ENCODE measurements around the gene AHCYL2. TPM values are rescaled to one million over a fixed set of nuclear protein-coding genes. Genes with fewer than 3 reads are reported as not detected.

The AHCYL2 gene
- total RNA-seq, 1 experiment from 2014 or later: 23.2 TPM

DNA sequence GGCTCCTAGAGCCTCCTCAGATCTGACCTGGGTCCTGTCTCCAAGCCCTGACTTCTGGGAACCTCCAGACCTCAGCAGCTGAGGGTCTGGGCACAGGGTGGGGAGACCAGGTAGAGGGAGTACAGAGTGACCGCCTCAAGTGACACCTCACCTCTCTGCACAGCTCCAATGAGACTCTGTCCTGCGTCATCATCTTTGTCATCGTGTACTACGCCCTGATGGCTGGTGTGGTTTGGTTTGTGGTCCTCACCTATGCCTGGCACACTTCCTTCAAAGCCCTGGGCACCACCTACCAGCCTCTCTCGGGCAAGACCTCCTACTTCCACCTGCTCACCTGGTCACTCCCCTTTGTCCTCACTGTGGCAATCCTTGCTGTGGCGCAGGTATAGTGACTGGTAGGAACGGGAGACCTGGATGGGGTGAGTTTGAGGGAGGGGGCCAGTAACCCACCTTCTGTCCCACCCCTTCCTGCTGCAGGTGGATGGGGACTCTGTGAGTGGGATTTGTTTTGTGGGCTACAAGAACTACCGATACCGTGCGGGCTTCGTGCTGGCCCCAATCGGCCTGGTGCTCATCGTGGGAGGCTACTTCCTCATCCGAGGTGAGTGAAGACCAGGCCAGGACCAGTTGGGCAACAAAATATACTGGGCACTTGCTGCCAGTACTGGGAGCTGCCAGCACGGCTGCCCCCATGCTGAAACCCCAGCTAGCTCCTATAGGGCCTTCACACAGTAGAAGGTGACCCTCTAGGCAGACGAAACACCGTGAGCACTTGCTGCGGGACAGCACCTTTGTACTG lies 18.6 kb upstream of the AHCYL2 start:
- H4K20me1 ChIP-seq (ENCODE audit: control insufficient read depth, insufficient read depth, insufficient read length): no peaks in the 10 kb centered on the region
- H2BK5ac ChIP-seq (ENCODE audit: insufficient read length, low read length): no peak overlapping the region
- H3K18ac ChIP-seq (ENCODE audit: insufficient read length, low read depth, low read length): no peak overlapping the region
- no peak overlapping the region for H2AK5ac ChIP-seq (ENCODE audit: insufficient read length, low read length)
- no peaks in the 10 kb centered on the region for H3K79me1 ChIP-seq (ENCODE audit: insufficient read depth, low read depth, low read length, poor library complexity, severe bottlenecking)
- H3K14ac ChIP-seq (ENCODE audit: insufficient read depth, low read length): no peak overlapping the region
- no peak overlapping the region for H3K56ac ChIP-seq (ENCODE audit: insufficient read length, low read depth, low read length)
- H3K9ac ChIP-seq (ENCODE audit: extremely low read depth, insufficient read length, low read length): no peak overlapping the region
- H3K4me1 ChIP-seq (ENCODE audit: insufficient read depth, low read length): no peaks in the 10 kb centered on the region
- no peaks in the 10 kb centered on the region for H3K23me2 ChIP-seq (ENCODE audit: insufficient read length, low read depth, low read length, poor library complexity, severe bottlenecking)
- Mint-ChIP-seq H3K27ac (no peak overlapping the region), H3K9me3 (no peaks in the 10 kb centered on the region; a peak in 1 of 5 replicates), H3K4me1 (peaks cover 0 to 2% of the 10 kb centered on the region in 2 experiments; a peak in 1 of 4 replicates), H3K27me3 (ENCODE audit: low read depth) (no peaks in the 10 kb centered on the region), H3K36me3 (ENCODE audit: insufficient read depth in 1 of 3, low read depth in 3 of 3) (peaks cover 20 to 57% (median 56%) of the 10 kb centered on the region in 3 experiments), H3K4me3 (no peak overlapping the region)
- no peaks in the 10 kb centered on the region for H3K9me3 ChIP-seq (ENCODE audit: control insufficient read depth, low read depth, low read length)
- no peak overlapping the region for H3K4me2 ChIP-seq (ENCODE audit: insufficient read depth, insufficient read length, low read length)
- H3K23ac ChIP-seq (ENCODE audit: insufficient read length, low read depth, low read length): no peak overlapping the region
- H2AFZ ChIP-seq (ENCODE audit: low read length): no peak overlapping the region
- no peak for DNase-seq
- no peak overlapping the region for H2BK15ac ChIP-seq (ENCODE audit: low read depth, low read length)
- no peak overlapping the region for H3K27ac ChIP-seq (ENCODE audit: insufficient read length, low read depth, low read length)
- no CpG with 5 or more reads among the region's 18 CpGs for WGBS (ENCODE audit: extremely low coverage, insufficient read length, low lambda C conversion rate)
- H4K91ac ChIP-seq (ENCODE audit: insufficient read length, low read depth, low read length): no peak overlapping the region
- no peak overlapping the region for H2BK20ac ChIP-seq (ENCODE audit: low read depth, low read length, poor library complexity, severe bottlenecking)
- no peaks in the 10 kb centered on the region for H3K79me2 ChIP-seq (ENCODE audit: insufficient read depth, low read length)
- no peak overlapping the region for H3T11ph ChIP-seq (ENCODE audit: low read length)
- H3K27me3 ChIP-seq (ENCODE audit: insufficient read depth, low read length): no peaks in the 10 kb centered on the region
- H4K5ac ChIP-seq (ENCODE audit: insufficient read length, low read depth, low read length): no peak overlapping the region
- no peak overlapping the region for H2BK12ac ChIP-seq (ENCODE audit: insufficient read length, low read depth, low read length)
- no peak overlapping the region for H3K4ac ChIP-seq (ENCODE audit: low read depth, low read length)
- H2BK120ac ChIP-seq (ENCODE audit: low read depth, low read length, poor library complexity, severe bottlenecking): no peak overlapping the region
- TF ChIP-seq, protein P1, sequence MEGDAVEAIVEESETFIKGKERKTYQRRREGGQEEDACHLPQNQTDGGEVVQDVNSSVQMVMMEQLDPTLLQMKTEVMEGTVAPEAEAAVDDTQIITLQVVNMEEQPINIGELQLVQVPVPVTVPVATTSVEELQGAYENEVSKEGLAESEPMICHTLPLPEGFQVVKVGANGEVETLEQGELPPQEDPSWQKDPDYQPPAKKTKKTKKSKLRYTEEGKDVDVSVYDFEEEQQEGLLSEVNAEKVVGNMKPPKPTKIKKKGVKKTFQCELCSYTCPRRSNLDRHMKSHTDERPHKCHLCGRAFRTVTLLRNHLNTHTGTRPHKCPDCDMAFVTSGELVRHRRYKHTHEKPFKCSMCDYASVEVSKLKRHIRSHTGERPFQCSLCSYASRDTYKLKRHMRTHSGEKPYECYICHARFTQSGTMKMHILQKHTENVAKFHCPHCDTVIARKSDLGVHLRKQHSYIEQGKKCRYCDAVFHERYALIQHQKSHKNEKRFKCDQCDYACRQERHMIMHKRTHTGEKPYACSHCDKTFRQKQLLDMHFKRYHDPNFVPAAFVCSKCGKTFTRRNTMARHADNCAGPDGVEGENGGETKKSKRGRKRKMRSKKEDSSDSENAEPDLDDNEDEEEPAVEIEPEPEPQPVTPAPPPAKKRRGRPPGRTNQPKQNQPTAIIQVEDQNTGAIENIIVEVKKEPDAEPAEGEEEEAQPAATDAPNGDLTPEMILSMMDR (conservative IDR thresholded peaks at IDR 0.05): no peak
- H4K8ac ChIP-seq (replicated peaks; ENCODE audit: insufficient read length, low read depth, low read length): no peak overlapping the region

Measured in H9 (cell line).